DMS153 treated with DMSO at 0.1 percent for 48 hours (cell line): Measurements from ENCODE around the gene EPB41.
A peak's percentile ranks its signal among the peaks of the same experiment; 100 is the strongest.

Experiments used
- DNase-seq: peaks from one replicate; lab custom pipeline; 2025; ENCODE audit not compliant: unreplicated experiment; lab: John Stamatoyannopoulos, UW

The EPB41 gene

DNA sequence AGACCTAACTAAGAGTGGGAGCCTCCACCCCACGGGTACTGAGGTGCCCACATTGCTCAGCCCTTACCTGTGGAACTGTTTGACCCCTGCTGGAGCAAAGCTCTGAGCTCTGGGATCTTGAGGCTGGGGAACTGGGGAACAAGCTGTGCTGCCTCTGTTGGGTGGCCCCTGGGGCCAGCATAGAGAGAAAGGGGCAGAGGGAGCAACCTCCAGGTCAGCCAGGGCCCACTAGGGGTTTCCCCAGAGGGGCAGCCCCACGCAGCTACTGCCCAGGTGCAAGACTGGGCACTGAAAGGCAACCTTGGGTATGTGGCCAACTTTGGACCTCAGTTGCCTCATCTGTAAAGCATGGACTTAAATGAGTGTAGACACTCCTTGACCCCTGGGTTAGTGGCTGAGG is 23.5 kb upstream of the EPB41 start:
- DNase-seq, result no peak

- DNase-seq, result no peak
Measured at GRCh38 chr1:28891256-28891655, 23.1 kb upstream of the EPB41 start.

- DNase-seq, result no peak
Measured at GRCh38 chr1:28893403-28894102, 20.8 kb upstream of the EPB41 start.

- no peak for DNase-seq
Measured at GRCh38 chr1:28894785-28895184, 19.6 kb upstream of the EPB41 start.

DNA sequence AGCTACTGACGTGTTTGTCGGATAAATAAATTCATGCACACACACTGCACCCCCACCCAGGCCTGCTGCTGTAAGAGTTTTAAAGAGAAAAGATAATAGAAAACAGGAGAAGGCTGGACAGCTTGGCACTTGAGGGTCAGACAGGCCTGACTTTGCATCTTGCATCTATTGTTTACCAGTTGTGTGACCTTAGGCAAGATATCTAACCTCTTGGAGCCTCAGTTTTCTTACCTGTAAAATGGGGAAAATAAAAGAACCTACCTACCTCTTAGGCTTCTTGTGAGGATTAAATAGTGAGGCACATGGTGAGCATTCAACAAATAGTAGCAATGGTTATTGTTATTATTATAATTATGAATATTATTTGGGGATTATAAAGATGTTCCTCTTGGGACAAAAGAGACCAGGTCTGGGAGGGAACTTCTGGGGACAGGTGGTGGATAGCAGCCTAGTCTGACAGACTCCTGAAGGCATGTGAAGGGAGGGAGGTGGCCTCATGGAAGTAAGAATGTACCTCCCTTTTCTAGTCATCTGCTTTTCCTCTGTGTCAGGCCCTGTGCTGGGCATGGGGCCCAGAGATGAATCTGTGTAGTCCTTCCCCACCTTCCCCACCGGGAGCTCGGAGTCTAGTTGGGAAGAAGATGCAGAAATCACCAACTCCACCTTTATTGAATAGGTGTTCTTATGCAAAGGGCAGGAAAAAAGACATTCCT is 18.3 kb upstream of the EPB41 start:
- no peak for DNase-seq

DNA sequence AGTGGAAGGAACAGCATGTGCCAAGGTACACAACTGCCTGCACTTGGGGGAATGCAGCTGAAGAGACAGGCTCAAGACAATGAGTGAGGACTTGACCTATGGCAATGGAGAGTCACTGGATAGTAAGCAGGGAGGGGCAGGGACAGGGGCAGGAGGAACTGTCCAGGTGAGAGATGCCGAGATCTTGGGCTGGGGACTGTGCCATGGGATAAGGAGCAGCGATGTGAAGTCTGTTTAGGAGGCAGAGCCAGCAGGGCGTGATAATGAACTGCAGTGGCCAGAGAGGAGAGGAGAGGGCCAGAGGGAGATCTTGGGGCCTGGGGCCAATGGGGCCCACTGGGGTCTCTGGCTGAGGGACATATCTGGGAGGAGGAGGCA is 17.8 kb upstream of the EPB41 start:
- DNase-seq, result no peak

GRCh38 chr1:28897789-28898188 is 16.6 kb upstream of the EPB41 start:
- DNase-seq, result no peak

DNA sequence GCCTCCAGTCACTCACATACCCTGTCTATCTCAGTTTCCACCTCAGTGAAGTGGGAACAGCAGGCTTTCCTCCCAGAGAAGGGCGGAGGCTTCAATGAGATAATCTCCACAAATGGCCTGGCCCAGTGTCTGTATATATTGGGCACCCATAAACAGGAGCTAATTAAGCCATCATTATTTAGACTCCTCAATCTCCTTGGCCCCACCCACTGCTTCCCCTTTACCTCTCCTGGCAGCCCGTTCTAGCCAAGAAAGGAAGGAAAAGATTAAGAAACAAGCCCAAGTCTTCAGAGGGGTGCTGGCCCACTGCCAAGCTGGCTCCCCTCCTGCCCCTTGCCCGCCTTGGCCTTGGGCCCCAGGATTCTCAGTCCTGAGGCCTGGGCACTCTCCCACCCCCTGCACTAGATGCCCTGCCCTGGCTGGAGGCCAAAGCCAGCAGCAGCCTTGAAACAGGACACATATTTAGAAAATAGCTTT is 15.9 kb upstream of the EPB41 start:
- DNase-seq, result no peak

DNA sequence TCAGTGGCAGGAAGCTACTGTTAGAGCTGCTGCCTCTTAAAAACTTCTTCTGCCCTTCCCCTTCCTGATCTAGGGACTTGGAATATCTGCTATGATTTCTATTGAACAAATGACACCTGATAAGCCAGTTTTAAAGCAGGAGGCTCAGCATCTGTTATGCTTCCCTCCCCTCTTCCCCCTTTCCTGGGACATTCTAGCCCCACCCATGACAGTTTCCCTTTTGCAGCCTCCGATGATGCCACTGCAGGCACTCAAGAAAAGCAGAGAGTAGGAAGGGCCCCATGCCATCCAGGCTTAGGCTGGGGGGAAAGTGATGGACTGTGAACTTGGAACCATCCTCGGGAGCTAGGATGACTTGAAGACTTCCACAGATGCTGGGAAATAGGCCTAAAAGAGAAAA is 15.1 kb upstream of the EPB41 start:
- no peak for DNase-seq

GRCh38 chr1:28900562-28900961 is 13.8 kb upstream of the EPB41 start:
- no peak for DNase-seq

GRCh38 chr1:28902738-28903137 is 11.6 kb upstream of the EPB41 start:
- DNase-seq, result no peak

GRCh38 chr1:28905921-28906666 is 8.3 kb upstream of the EPB41 start:
- DNase-seq, result no peak

DNA sequence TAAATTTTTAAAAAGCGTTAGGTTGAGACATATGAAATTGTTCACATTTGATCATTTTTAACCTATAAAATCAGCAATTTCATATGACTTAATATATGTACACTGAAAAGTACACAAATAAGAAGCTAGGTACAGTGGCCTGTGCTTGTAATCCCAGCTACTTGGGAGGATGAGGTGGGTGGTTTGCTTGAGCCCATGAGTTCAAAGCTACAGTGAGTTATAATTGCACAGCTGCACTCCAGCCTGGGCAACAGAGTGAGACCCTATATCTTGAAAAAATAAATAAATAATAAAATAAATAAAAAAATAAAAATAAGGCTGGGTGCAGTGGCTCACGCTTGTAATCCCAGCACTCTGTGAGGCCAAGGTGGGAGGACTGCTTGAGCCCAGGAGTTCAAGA is 5.2 kb upstream of the EPB41 start:
- DNase-seq, result no peak

DNA sequence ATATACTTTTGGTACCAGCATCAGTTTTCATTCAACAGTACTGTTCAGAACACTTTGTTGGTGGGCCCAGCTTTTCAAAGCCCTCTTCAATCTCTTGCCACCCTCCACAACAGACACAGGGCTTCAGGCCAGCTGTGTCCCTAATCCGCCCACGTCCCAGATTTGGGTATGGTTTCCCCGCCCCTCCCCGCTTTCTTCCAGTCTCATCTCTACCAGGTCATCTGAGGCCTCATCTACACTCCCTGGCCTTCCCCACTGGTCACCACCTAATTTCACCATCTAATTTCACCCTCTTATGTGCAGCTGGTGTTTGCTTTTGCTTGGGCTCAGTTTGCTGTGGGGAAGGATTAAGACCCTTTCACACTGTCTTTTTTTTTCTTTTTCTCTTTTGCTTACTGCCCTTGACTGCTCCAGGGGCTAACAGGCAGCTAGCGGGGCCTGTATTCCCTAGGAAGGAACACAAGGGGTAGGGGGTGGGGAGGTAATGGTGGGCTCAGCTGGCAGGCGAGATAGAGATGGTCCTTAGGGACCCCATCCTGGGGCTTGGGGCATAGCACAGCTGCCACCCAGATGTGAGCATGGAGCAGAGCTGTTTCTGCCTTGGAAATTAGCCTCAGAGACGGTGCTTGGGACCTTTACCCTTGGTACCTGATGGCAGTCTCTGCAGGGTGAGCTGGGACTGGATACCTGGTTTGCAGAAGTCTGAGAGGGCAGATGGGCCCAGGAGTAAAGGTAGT is 3.8 kb upstream of the EPB41 start:
- no peak for DNase-seq

- DNase-seq, result no peak
Measured at GRCh38 chr1:28913786-28914227, 562 bp upstream of the EPB41 start.

GRCh38 chr1:28915031-28915895 is 894 bp downstream of the EPB41 start:
- DNase-seq, result peak; percentile 84

GRCh38 chr1:28917757-28918118 is 3.4 kb downstream of the EPB41 start:
- no peak for DNase-seq

- no peak for DNase-seq
Measured at GRCh38 chr1:28921286-28921869, 7.0 kb downstream of the EPB41 start.

DNA sequence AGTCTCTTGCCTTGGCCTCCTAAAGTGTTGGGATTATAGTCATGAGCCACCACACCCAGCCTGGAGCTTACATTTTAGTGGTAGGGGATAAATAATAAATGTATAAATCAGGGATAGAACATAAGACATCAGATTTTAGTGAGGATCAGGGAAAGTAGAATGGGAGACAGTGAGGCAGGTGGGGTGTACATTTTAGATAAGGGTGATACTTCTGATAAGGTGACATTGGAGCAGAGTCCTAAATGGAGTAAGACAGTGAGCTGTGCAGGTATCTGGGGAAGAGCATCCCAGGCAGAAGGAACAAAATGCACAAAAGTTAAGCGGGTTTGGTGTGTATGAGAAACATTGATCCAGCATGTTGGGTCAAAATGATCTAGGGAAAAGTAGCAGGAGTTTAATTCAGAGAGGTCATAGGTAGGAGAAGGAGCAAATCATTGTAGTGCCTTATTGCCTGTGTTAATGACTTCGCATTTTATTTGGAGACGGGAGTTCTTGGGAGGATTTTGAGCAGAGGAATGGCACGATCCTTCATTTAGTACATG is 11.1 kb downstream of the EPB41 start:
- DNase-seq, result no peak
